Limb (tissue), 2 donors: ENCODE results near the gene CRTAP.
A peak's percentile ranks its signal among the peaks of the same experiment; 100 is the strongest.
"Not testable (repeated sequence)": the region's sequence is repeated elsewhere in the genome, so short reads cannot be mapped to it uniquely, and the experiment has no call there.

Experiments used
- DNase-seq, 2 donors: peaks; one replicate each; pipeline ENCODE4 v3.0.0-alpha.2; 2016; ENCODE audit errors: extremely low spot score in 2 of 2

Gene CRTAP

GRCh38 chr3:33099701-33100100 is 14.1 kb upstream of the CRTAP start:
- no peak for DNase-seq

- DNase-seq = no peak
These were observed 13.6 kb upstream of the CRTAP start for GRCh38 chr3:33100229-33100628.

- no peak for DNase-seq
These were observed 10.8 kb upstream of the CRTAP start for GRCh38 chr3:33103034-33103433.

- DNase-seq = no peak
These were observed 10.3 kb upstream of the CRTAP start for GRCh38 chr3:33103480-33103879.

- no peak for DNase-seq
These were observed 9.0 kb upstream of the CRTAP start for GRCh38 chr3:33104803-33105202.

- no peak for DNase-seq
These were observed 8.4 kb upstream of the CRTAP start for GRCh38 chr3:33105341-33105948.

- DNase-seq = not testable (repeated sequence)
These were observed 7.0 kb upstream of the CRTAP start for GRCh38 chr3:33106854-33107253.

- no peak for DNase-seq
These were observed 2.2 kb upstream of the CRTAP start for GRCh38 chr3:33111581-33111980.

- no peak for DNase-seq
These were observed 809 bp downstream of the CRTAP start for GRCh38 chr3:33114622-33115023.

- DNase-seq = peak in 1 of 2 donors; percentile 40
These were observed 1.4 kb downstream of the CRTAP start for GRCh38 chr3:33115024-33115768.

- DNase-seq = no peak
These were observed 3.6 kb downstream of the CRTAP start for GRCh38 chr3:33117461-33117860.

GRCh38 chr3:33119891-33120290 is 6.1 kb downstream of the CRTAP start:
- DNase-seq = no peak

- no peak for DNase-seq
These were observed 9.2 kb downstream of the CRTAP start for GRCh38 chr3:33122991-33123390.

- no peak for DNase-seq
These were observed 10.8 kb downstream of the CRTAP start for GRCh38 chr3:33124638-33125037.

- DNase-seq = no peak
These were observed 12.0 kb downstream of the CRTAP start for GRCh38 chr3:33125840-33126239.

GRCh38 chr3:33128706-33129105 is 14.9 kb downstream of the CRTAP start:
- DNase-seq = no peak

- DNase-seq = no peak
These were observed 16.3 kb downstream of the CRTAP start for GRCh38 chr3:33130144-33130543.

- DNase-seq = peak; percentile 52 to 62
These were observed 17.7 kb downstream of the CRTAP start for GRCh38 chr3:33131331-33132018.

GRCh38 chr3:33132019-33132360 is 18.2 kb downstream of the CRTAP start:
- no peak for DNase-seq

GRCh38 chr3:33134026-33134625 is 20.3 kb downstream of the CRTAP start:
- DNase-seq = no peak

GRCh38 chr3:33137691-33138090 is 23.9 kb downstream of the CRTAP start:
- no peak for DNase-seq

GRCh38 chr3:33139006-33139623 is 25.3 kb downstream of the CRTAP start:
- not testable (repeated sequence) for DNase-seq
